ENCODE measurements around the gene LRRC10B.

LRRC10B gene

GRCh38 chr11:61507012-61507768, 1.4 kb upstream of the LRRC10B start:
- in situ Hi-C loops (cut with MboI; ENCODE audit: low sequenced_read_pairs) = no loop called here

GRCh38 chr11:61509043-61510029, 787 bp downstream of the LRRC10B start:
- in situ Hi-C loops (cut with MboI; ENCODE audit: low sequenced_read_pairs) = no loop called here

- in situ Hi-C loops (cut with MboI; ENCODE audit: low sequenced_read_pairs) = no loop called here
Measured at GRCh38 chr11:61510166-61510919, 1.8 kb downstream of the LRRC10B start.

GRCh38 chr11:61510974-61511373, 2.4 kb downstream of the LRRC10B start:
- in situ Hi-C loops (cut with MboI; ENCODE audit: low sequenced_read_pairs) = no loop called here

GRCh38 chr11:61511383-61511782, 2.8 kb downstream of the LRRC10B start:
- in situ Hi-C loops (cut with MboI; ENCODE audit: low sequenced_read_pairs) = no loop called here

- in situ Hi-C loops (cut with MboI; ENCODE audit: low sequenced_read_pairs) = no loop called here
Measured at GRCh38 chr11:61512435-61512834, 3.9 kb downstream of the LRRC10B start.

GRCh38 chr11:61513143-61513765, 4.7 kb downstream of the LRRC10B start:
- in situ Hi-C loops (cut with MboI; ENCODE audit: low sequenced_read_pairs) = no loop called here

GRCh38 chr11:61514050-61514917, 5.7 kb downstream of the LRRC10B start:
- in situ Hi-C loops (cut with MboI; ENCODE audit: low sequenced_read_pairs) = no loop called here

- in situ Hi-C loops (cut with MboI; ENCODE audit: low sequenced_read_pairs) = no loop called here
Measured at GRCh38 chr11:61515686-61516085, 7.1 kb downstream of the LRRC10B start.

GRCh38 chr11:61516191-61516590, 7.6 kb downstream of the LRRC10B start:
- in situ Hi-C loops (cut with MboI; ENCODE audit: low sequenced_read_pairs) = no loop called here

- in situ Hi-C loops (cut with MboI; ENCODE audit: low sequenced_read_pairs) = no loop called here
Measured at GRCh38 chr11:61516675-61517572, 8.4 kb downstream of the LRRC10B start.

GRCh38 chr11:61518032-61518795, 9.7 kb downstream of the LRRC10B start:
- in situ Hi-C loops (cut with MboI; ENCODE audit: low sequenced_read_pairs) = no loop called here

- in situ Hi-C loops (cut with MboI; ENCODE audit: low sequenced_read_pairs) = no loop called here
Measured at GRCh38 chr11:61522881-61523280, 14.3 kb downstream of the LRRC10B start.

- in situ Hi-C loops (cut with MboI; ENCODE audit: low sequenced_read_pairs) = no loop called here
Measured at GRCh38 chr11:61524446-61524845, 15.9 kb downstream of the LRRC10B start.

GRCh38 chr11:61524963-61525587, 16.5 kb downstream of the LRRC10B start:
- in situ Hi-C loops (cut with MboI; ENCODE audit: low sequenced_read_pairs) = no loop called here

- in situ Hi-C loops (cut with MboI; ENCODE audit: low sequenced_read_pairs) = no loop called here
Measured at GRCh38 chr11:61526229-61526628, 17.7 kb downstream of the LRRC10B start.

- in situ Hi-C loops (cut with MboI; ENCODE audit: low sequenced_read_pairs) = no loop called here
Measured at GRCh38 chr11:61526956-61527731, 18.6 kb downstream of the LRRC10B start.

Data from HL-60/S4 treated with retinoic acid at 250 ng/mL for 4 days and 3 days (cell line).